ENCODE results near the gene KLHL30. TPM values are rescaled to one million over a fixed set of nuclear protein-coding genes. Genes with fewer than 3 reads are reported as not detected.

Gene KLHL30
- total RNA-seq, 2 donors from 2014 or later = not detected

- H3K27me3 Mint-ChIP-seq (ENCODE audit: low read depth) = no peaks in the 10 kb centered on the region
- no peaks in the 10 kb centered on the region for H3K9me3 Mint-ChIP-seq
- ATAC-seq (replicated peaks in 1 of 2) (no peak), DNase-seq (no peak)
- no peak overlapping the region for H3K27ac Mint-ChIP-seq
- no peaks in the 10 kb centered on the region for H3K36me3 Mint-ChIP-seq (ENCODE audit: insufficient read depth in 2 of 2)
- no peaks in the 10 kb centered on the region for H3K4me1 Mint-ChIP-seq (ENCODE audit: low read depth)
- H3K4me3 Mint-ChIP-seq = no peak overlapping the region
Measured at GRCh38 chr2:238135601-238136150, 2.8 kb upstream of the KLHL30 start.

- no peaks in the 10 kb centered on the region for H3K4me1 Mint-ChIP-seq (ENCODE audit: low read depth)
- no peaks in the 10 kb centered on the region for H3K27me3 Mint-ChIP-seq (ENCODE audit: low read depth)
- ATAC-seq (replicated peaks in 1 of 2) (no peak), DNase-seq (no peak)
- no peak overlapping the region for H3K4me3 Mint-ChIP-seq
- no peaks in the 10 kb centered on the region for H3K36me3 Mint-ChIP-seq (ENCODE audit: insufficient read depth in 2 of 2)
- no peaks in the 10 kb centered on the region for H3K9me3 Mint-ChIP-seq
- no peak overlapping the region for H3K27ac Mint-ChIP-seq
Measured at GRCh38 chr2:238136820-238137537, 1.5 kb upstream of the KLHL30 start.

- ATAC-seq (replicated peaks in 1 of 2) (no peak), DNase-seq (no peak)
- H3K4me3 Mint-ChIP-seq = no peak overlapping the region
- H3K4me1 Mint-ChIP-seq (ENCODE audit: low read depth) = no peaks in the 10 kb centered on the region
- no peaks in the 10 kb centered on the region for H3K36me3 Mint-ChIP-seq (ENCODE audit: insufficient read depth in 2 of 2)
- H3K27me3 Mint-ChIP-seq (ENCODE audit: low read depth) = no peaks in the 10 kb centered on the region
- no peaks in the 10 kb centered on the region for H3K9me3 Mint-ChIP-seq
- H3K27ac Mint-ChIP-seq = no peak overlapping the region
Measured at GRCh38 chr2:238137885-238138284, 583 bp upstream of the KLHL30 start.

GRCh38 chr2:238139196-238140039, 950 bp downstream of the KLHL30 start:
- no peak overlapping the region for H3K4me3 Mint-ChIP-seq
- no peak overlapping the region for H3K27ac Mint-ChIP-seq
- DNase-seq = peak; percentile 35 to 55
- H3K4me1 Mint-ChIP-seq (ENCODE audit: low read depth) = peaks cover 7% of the 10 kb centered on the region
- ATAC-seq (replicated peaks in 1 of 2) = peak; percentile 37 to 45
- H3K27me3 Mint-ChIP-seq (ENCODE audit: low read depth) = no peaks in the 10 kb centered on the region
- H3K9me3 Mint-ChIP-seq = no peaks in the 10 kb centered on the region
- H3K36me3 Mint-ChIP-seq (ENCODE audit: insufficient read depth in 2 of 2) = no peaks in the 10 kb centered on the region

GRCh38 chr2:238140040-238140439, 1.6 kb downstream of the KLHL30 start:
- Mint-ChIP-seq H3K27ac (no peak overlapping the region), H3K36me3 (ENCODE audit: insufficient read depth in 2 of 2) (no peaks in the 10 kb centered on the region), H3K27me3 (ENCODE audit: low read depth) (no peaks in the 10 kb centered on the region), H3K9me3 (no peaks in the 10 kb centered on the region), H3K4me3 (no peak overlapping the region), H3K4me1 (ENCODE audit: low read depth) (peaks cover 7% of the 10 kb centered on the region)
- ATAC-seq (replicated peaks in 1 of 2) (no peak), DNase-seq (no peak)

- Mint-ChIP-seq H3K4me1 (ENCODE audit: low read depth) (peaks cover 7% of the 10 kb centered on the region), H3K9me3 (no peaks in the 10 kb centered on the region), H3K27me3 (ENCODE audit: low read depth) (no peaks in the 10 kb centered on the region), H3K36me3 (ENCODE audit: insufficient read depth in 2 of 2) (no peaks in the 10 kb centered on the region), H3K27ac (no peak overlapping the region), H3K4me3 (no peak overlapping the region)
- DNase-seq (no peak), ATAC-seq (replicated peaks in 1 of 2) (no peak)
Measured at GRCh38 chr2:238140721-238141540, 2.5 kb downstream of the KLHL30 start.

GRCh38 chr2:238141541-238142318, 3.3 kb downstream of the KLHL30 start:
- Mint-ChIP-seq H3K4me3 (no peak overlapping the region), H3K27me3 (ENCODE audit: low read depth) (no peaks in the 10 kb centered on the region), H3K36me3 (ENCODE audit: insufficient read depth in 2 of 2) (no peaks in the 10 kb centered on the region), H3K27ac (no peak overlapping the region), H3K4me1 (ENCODE audit: low read depth) (peaks cover 7% of the 10 kb centered on the region), H3K9me3 (no peaks in the 10 kb centered on the region)
- DNase-seq (no peak), ATAC-seq (replicated peaks in 1 of 2) (no peak)

- Mint-ChIP-seq H3K9me3 (no peaks in the 10 kb centered on the region), H3K27me3 (ENCODE audit: low read depth) (no peaks in the 10 kb centered on the region), H3K4me1 (ENCODE audit: low read depth) (peaks cover 7% of the 10 kb centered on the region), H3K36me3 (ENCODE audit: insufficient read depth in 2 of 2) (no peaks in the 10 kb centered on the region), H3K4me3 (no peak overlapping the region), H3K27ac (no peak overlapping the region)
- no peak for DNase-seq
- no peak for ATAC-seq (replicated peaks in 1 of 2)
Measured at GRCh38 chr2:238142382-238143205, 4.1 kb downstream of the KLHL30 start.

- H3K9me3 Mint-ChIP-seq = no peaks in the 10 kb centered on the region
- DNase-seq (peak in 1 of 2 donors; percentile 26), ATAC-seq (replicated peaks in 1 of 2) (peak; percentile 33 to 50)
- no peak overlapping the region for H3K4me3 Mint-ChIP-seq
- no peak overlapping the region for H3K27ac Mint-ChIP-seq
- H3K27me3 Mint-ChIP-seq (ENCODE audit: low read depth) = no peaks in the 10 kb centered on the region
- no peaks in the 10 kb centered on the region for H3K36me3 Mint-ChIP-seq (ENCODE audit: insufficient read depth in 2 of 2)
- peaks cover 7% of the 10 kb centered on the region for H3K4me1 Mint-ChIP-seq (ENCODE audit: low read depth)
Measured at GRCh38 chr2:238143239-238143951, 4.9 kb downstream of the KLHL30 start.

GRCh38 chr2:238144262-238144661, 5.8 kb downstream of the KLHL30 start:
- Mint-ChIP-seq H3K9me3 (no peaks in the 10 kb centered on the region), H3K4me1 (ENCODE audit: low read depth) (peaks cover 7% of the 10 kb centered on the region), H3K27me3 (ENCODE audit: low read depth) (no peaks in the 10 kb centered on the region), H3K27ac (no peak overlapping the region), H3K4me3 (no peak overlapping the region), H3K36me3 (ENCODE audit: insufficient read depth in 2 of 2) (no peaks in the 10 kb centered on the region)
- DNase-seq (no peak), ATAC-seq (replicated peaks in 1 of 2) (no peak)

- no peak overlapping the region for H3K27ac Mint-ChIP-seq
- DNase-seq = no peak
- no peaks in the 10 kb centered on the region for H3K36me3 Mint-ChIP-seq (ENCODE audit: insufficient read depth in 2 of 2)
- H3K9me3 Mint-ChIP-seq = no peaks in the 10 kb centered on the region
- H3K27me3 Mint-ChIP-seq (ENCODE audit: low read depth) = no peaks in the 10 kb centered on the region
- ATAC-seq (replicated peaks in 1 of 2) = no peak
- H3K4me3 Mint-ChIP-seq = no peak overlapping the region
- peaks cover 7% of the 10 kb centered on the region for H3K4me1 Mint-ChIP-seq (ENCODE audit: low read depth)
Measured at GRCh38 chr2:238145046-238145445, 6.6 kb downstream of the KLHL30 start.
